ENCODE data around the gene RPH3AL.
"Not testable (repeated sequence)": the region's sequence is repeated elsewhere in the genome, so short reads cannot be mapped to it uniquely, and the experiment has no call there.

RPH3AL gene

GRCh38 chr17:180381-181244, 172.0 kb downstream of the RPH3AL start:
- DNase-seq (ENCODE audit: low read depth): no peak

- no peak for DNase-seq (ENCODE audit: low read depth)
Observed at GRCh38 chr17:179781-180380, 172.7 kb downstream of the RPH3AL start.

- no peak for DNase-seq (ENCODE audit: low read depth)
Observed at GRCh38 chr17:179066-179432, 173.6 kb downstream of the RPH3AL start.

GRCh38 chr17:178292-179065, 174.1 kb downstream of the RPH3AL start:
- no peak for DNase-seq (ENCODE audit: low read depth)

GRCh38 chr17:177762-178161, 174.8 kb downstream of the RPH3AL start:
- DNase-seq (ENCODE audit: low read depth): no peak

GRCh38 chr17:177155-177554, 175.5 kb downstream of the RPH3AL start:
- no peak for DNase-seq (ENCODE audit: low read depth)

- no peak for DNase-seq (ENCODE audit: low read depth)
Observed at GRCh38 chr17:173166-173911, 179.3 kb downstream of the RPH3AL start.

- no peak for DNase-seq (ENCODE audit: low read depth)
Observed at GRCh38 chr17:172401-172800, 180.2 kb downstream of the RPH3AL start.

GRCh38 chr17:171871-172270, 180.7 kb downstream of the RPH3AL start:
- DNase-seq (ENCODE audit: low read depth): no peak

GRCh38 chr17:170130-170670, 182.4 kb downstream of the RPH3AL start:
- DNase-seq (ENCODE audit: low read depth): no peak

GRCh38 chr17:168614-169013, 184.0 kb downstream of the RPH3AL start:
- not testable (repeated sequence) for DNase-seq (ENCODE audit: low read depth)

GRCh38 chr17:165939-166338, 186.7 kb downstream of the RPH3AL start:
- no peak for DNase-seq (ENCODE audit: low read depth)

- no peak for DNase-seq (ENCODE audit: low read depth)
Observed at GRCh38 chr17:164303-165235, 188.0 kb downstream of the RPH3AL start.

GRCh38 chr17:163514-164098, 189.0 kb downstream of the RPH3AL start:
- DNase-seq (ENCODE audit: low read depth): no peak

GRCh38 chr17:162689-163088, 189.9 kb downstream of the RPH3AL start:
- no peak for DNase-seq (ENCODE audit: low read depth)
